GM18499 (cell line): ENCODE results near the gene UGT1A5.

Source experiments
- ATAC-seq: cut with Tn5 transposase; IDR thresholded peaks from one replicate; pipeline ENCODE4 v1.9.1; 2021; ENCODE audit warnings: moderate number of reproducible peaks; ENCODE audit not compliant: insufficient read depth, unreplicated experiment

UGT1A5 gene

DNA sequence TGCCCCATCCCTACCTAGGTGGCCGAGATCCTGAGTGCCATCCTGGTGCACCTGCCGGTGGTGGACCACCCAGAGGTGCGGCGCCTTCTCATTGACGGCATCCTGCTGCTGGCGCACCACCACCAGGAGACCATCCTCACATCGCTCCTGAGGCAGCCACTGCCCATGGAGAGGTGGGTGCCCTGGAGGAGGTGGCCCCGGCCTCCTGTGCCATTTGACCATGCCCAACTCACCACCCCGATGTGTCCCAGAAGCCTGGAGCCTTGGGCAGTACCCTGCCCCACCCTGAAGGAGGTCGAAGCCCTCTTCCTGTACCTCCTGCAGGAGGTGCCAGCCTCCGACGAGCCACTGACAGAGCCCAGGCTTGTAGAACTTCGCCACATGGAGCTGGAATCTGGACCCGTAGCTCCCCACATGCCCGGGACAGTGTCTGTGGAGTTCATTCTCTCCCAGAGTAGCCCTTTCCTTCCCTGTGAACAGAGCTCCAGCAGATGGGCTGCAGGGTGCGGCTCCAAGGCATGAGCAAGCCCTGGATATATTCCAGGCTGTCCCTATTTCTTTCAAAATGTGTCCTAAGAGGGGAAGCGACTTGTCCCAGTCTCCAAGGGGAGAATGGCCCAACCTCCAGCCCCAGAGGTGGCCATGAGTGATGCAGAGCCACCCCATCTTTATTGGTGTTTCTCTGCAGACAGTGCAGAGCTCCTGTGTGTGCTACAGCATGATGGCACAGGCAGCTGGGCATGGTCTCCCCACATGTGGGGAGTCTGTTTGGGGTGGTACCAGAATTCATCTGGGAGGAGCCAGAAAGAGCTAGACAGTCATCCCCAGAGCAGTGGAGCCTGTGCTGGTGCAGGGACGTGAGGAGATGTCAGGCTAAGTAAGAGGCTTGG, 107.4 kb downstream of the UGT1A5 start:
- no peak for ATAC-seq

DNA sequence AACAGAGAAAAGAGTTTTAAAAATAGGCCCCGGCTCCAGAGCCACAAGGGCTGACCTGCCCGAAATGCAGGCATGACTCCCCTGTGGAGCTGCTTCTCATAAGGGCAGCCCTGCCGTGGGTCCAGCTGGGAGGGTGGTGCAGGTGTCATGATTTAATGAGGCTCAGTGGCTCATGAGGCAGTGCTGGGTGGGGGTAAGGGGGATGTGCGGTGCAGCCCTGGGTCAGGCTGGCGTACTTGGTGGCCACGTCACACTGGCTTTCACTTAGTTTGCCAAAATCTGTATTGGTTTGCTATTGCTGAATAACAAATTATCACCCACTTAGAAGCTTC, 108.0 kb downstream of the UGT1A5 start:
- no peak for ATAC-seq

DNA sequence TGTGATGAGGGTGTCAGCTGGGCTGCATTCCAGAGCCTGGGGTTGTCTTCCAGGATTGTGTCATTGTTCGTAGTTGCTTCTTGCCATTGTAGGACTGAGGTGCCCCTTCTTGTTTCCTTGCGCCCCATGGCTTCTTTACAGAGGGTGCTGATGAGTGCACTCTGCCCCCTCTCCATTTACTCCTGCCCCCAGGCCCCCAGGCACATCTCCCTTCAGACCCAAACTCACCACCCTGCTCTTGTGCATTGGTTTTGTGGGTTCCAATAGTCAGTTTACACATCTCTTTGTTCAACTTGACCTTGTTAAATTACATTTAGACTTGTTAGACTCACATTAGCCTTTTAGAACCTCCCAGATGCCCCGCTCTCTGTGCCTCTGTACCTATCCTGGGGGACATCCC, 108.5 kb downstream of the UGT1A5 start:
- no peak for ATAC-seq

DNA sequence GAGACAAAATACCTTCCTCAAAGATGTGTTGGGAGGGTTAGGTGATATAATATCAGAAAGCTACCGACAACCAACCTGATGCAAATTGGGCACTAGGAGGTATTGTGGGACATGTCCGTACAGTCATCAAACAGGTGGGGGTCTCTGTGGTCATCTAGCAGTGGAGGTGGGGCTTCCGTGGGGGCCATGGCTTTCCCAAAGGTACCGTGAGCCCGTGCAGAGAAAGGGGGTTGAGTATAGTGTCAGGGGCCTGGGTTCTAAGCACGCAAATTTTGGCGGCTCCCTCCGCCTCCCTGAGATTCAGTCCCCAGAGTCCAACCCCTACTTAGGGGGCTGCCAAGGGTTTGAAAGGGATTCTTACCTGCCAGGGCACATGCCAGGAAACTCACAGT, 109.0 kb downstream of the UGT1A5 start:
- no peak for ATAC-seq

DNA sequence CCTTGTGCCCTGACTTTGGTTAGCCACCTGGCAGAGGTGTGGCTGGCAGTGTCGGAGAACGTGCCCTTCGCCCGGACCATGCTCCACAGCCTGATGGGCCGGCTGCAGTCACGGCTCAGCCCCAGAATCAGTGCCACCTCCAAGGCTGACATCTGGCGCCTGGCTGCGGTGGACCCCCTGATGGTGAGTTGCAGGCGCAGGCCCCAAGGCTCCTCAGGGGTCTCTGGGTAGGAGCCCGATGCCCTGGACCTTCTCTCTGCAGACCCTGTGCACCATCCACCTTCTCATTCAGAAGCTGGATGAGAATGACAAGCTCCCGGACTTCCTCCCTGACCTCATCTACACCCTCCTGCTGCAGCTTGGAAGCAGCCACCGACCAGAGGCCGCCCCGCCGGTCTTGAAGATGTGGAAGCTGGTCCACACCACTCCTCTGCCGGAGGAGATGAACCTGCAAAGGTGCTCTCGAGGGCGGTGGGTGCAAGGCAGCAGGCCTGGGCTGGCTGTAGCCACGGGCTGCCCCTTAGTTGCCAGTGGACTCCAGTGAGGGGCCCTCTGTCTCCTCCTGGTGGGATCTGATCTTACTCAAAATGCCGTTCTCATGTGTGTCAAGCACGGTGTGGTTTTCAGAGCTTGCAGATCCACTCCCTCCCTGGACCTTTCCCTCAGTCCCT, 109.5 kb downstream of the UGT1A5 start:
- ATAC-seq, result no peak
